ENCODE data around the gene HPCAL1. TPM values are rescaled to one million over a fixed set of nuclear protein-coding genes. Genes with fewer than 3 reads are reported as not detected.

The HPCAL1 gene
- polyA plus RNA-seq, 3 donors: 82.1 to 99.5 (median 98.0) TPM

GRCh38 chr2:10408649-10409579 is 106.2 kb downstream of the HPCAL1 start:
- Histone ChIP-seq H2AFZ (ENCODE audit: insufficient read depth, low read depth, low read length, poor library complexity, severe bottlenecking) (no peak overlapping the region), H3K4me2 (replicated peaks; ENCODE audit: extremely low read depth, low read length, poor library complexity, severe bottlenecking) (peak overlapping the region; percentile 60), H3K9me3 (replicated peaks in 1 of 2; ENCODE audit: control insufficient read depth in 1 of 2, insufficient read depth in 1 of 2, low read length in 2 of 2) (no peaks in the 10 kb centered on the region), H3K9ac (ENCODE audit: insufficient read depth, low read length, poor library complexity, severe bottlenecking) (peak overlapping the region; percentile 38), H3K27me3 (ENCODE audit: control insufficient read depth in 2 of 2, insufficient read depth in 2 of 2, low read length in 2 of 2) (no peaks in the 10 kb centered on the region), H3K4me3 (replicated peaks in 1 of 3; ENCODE audit: low read depth in 2 of 3, low read length in 3 of 3) (peak overlapping the region in 1 of 3 experiments; percentile 48), H3K27ac (ENCODE audit: low read depth in 1 of 2, low read length in 2 of 2) (peak overlapping the region; percentile 87 to 91), H3K79me2 (ENCODE audit: insufficient read depth, low read length) (peaks cover 54% of the 10 kb centered on the region), H3K4me1 (ENCODE audit: control insufficient read depth in 1 of 2, insufficient read depth in 2 of 2, low read length in 2 of 2) (peaks cover 64 to 70% of the 10 kb centered on the region in 2 donors), H4K20me1 (ENCODE audit: insufficient read depth, low read length) (peaks cover 9% of the 10 kb centered on the region), H3K36me3 (replicated peaks in 1 of 2; ENCODE audit: control insufficient read depth in 1 of 2, insufficient read depth in 2 of 2, low read length in 2 of 2) (peaks cover 3 to 30% of the 10 kb centered on the region in 2 donors)
- intact Hi-C loops (cut with micrococcal nuclease): loop anchor here (1.0 to 5.0 kb wide), 4 partner anchors 26 to 138 kb away; no protein-coding TSS in a partner anchor
- DNase-seq: peak; percentile 70 to 80 (median 80)
- Mint-ChIP-seq H3K4me3 (peak overlapping the region; percentile 58 to 85), H3K36me3 (peaks cover 32 to 47% of the 10 kb centered on the region in 2 donors), H3K27me3 (ENCODE audit: low read depth in 3 of 3) (peaks cover 0 to 7% (median 1%) of the 10 kb centered on the region in 3 donors), H3K4me1 (peaks cover 75% of the 10 kb centered on the region), H3K9me3 (peaks cover 0 to 6% (median 3%) of the 10 kb centered on the region in 7 donors), H3K27ac (peak overlapping the region; percentile 92 to 99 (median 97))
- 0% methylated on average over 15 of the region's 24 CpGs for WGBS (ENCODE audit: insufficient coverage)
- peak; percentile 99 for TF ChIP-seq CTCF (IDR thresholded peaks at IDR 0.05)

- Histone ChIP-seq H3K4me1 (ENCODE audit: control insufficient read depth in 1 of 2, insufficient read depth in 2 of 2, low read length in 2 of 2) (peaks cover 63 to 64% of the 10 kb centered on the region in 2 donors), H3K79me2 (ENCODE audit: insufficient read depth, low read length) (peaks cover 42% of the 10 kb centered on the region)
- H3K27ac Mint-ChIP-seq: peak overlapping the region; percentile 94 to 99 (median 97)
These were observed 107.5 kb downstream of the HPCAL1 start for GRCh38 chr2:10410001-10410822.

More at GRCh38 chr2:10410001-10410822, 107.5 kb downstream of the HPCAL1 start:
- intact Hi-C loops (cut with micrococcal nuclease): loop anchor here (2.0 to 5.0 kb wide), 4 partner anchors 79 to 288 kb away; partner anchors contain the start of genes HPCAL1 (in 1 of the 2) and RRM2 (in 1 of the 2)
- peak; percentile 90 to 95 (median 94) for DNase-seq
- peaks cover 22 to 43% of the 10 kb centered on the region in 2 donors for H3K36me3 Mint-ChIP-seq
- Histone ChIP-seq H4K20me1 (ENCODE audit: insufficient read depth, low read length) (peaks cover 12% of the 10 kb centered on the region), H3K4me3 (replicated peaks in 1 of 3; ENCODE audit: low read depth in 2 of 3, low read length in 3 of 3) (peak overlapping the region in 1 of 3 experiments; percentile 45), H3K27me3 (ENCODE audit: control insufficient read depth in 2 of 2, insufficient read depth in 2 of 2, low read length in 2 of 2) (no peaks in the 10 kb centered on the region), H2AFZ (ENCODE audit: insufficient read depth, low read depth, low read length, poor library complexity, severe bottlenecking) (no peak overlapping the region), H3K36me3 (replicated peaks in 1 of 2; ENCODE audit: control insufficient read depth in 1 of 2, insufficient read depth in 2 of 2, low read length in 2 of 2) (peaks cover 2 to 26% of the 10 kb centered on the region in 2 donors), H3K27ac (ENCODE audit: low read depth in 1 of 2, low read length in 2 of 2) (peak overlapping the region; percentile 87 to 91), H3K4me2 (replicated peaks; ENCODE audit: extremely low read depth, low read length, poor library complexity, severe bottlenecking) (peak overlapping the region; percentile 60), H3K9me3 (replicated peaks in 1 of 2; ENCODE audit: control insufficient read depth in 1 of 2, insufficient read depth in 1 of 2, low read length in 2 of 2) (no peaks in the 10 kb centered on the region), H3K9ac (ENCODE audit: insufficient read depth, low read length, poor library complexity, severe bottlenecking) (peak overlapping the region; percentile 49)
- peaks cover 0 to 6% (median 3%) of the 10 kb centered on the region in 7 donors for H3K9me3 Mint-ChIP-seq
- TF ChIP-seq CTCF (IDR thresholded peaks at IDR 0.05): no peak
- 7% methylated on average over 10 of the region's 14 CpGs for WGBS (ENCODE audit: insufficient coverage)
- H3K4me1 Mint-ChIP-seq: peaks cover 73% of the 10 kb centered on the region
- peaks cover 0 to 7% (median 0%) of the 10 kb centered on the region in 3 donors for H3K27me3 Mint-ChIP-seq (ENCODE audit: low read depth in 3 of 3)
- H3K4me3 Mint-ChIP-seq: peak overlapping the region; percentile 58 to 72
